SK-N-SH (cell line): Measurements from ENCODE around the gene UVRAG. TPM values are rescaled to one million over a fixed set of nuclear protein-coding genes. Genes with fewer than 3 reads are reported as not detected.

Source experiments
- CTCF ChIA-PET: fragments of 300-600, 350-600 bp; formaldehyde crosslinking; extraction: SDS; loops from one replicate; lab custom pipeline; 2021; lab: Yijun Ruan, JAX
- POLR2A ChIA-PET: fragments of 350-600 bp; sonication (Branson Sonifier 250); formaldehyde crosslinking; extraction: SDS; loops from one replicate; lab custom pipeline; 2020; ENCODE audit warnings: antibody characterized with exemption, inconsistent platforms; lab: Yijun Ruan, JAX
- DNase-seq: peaks from one replicate; pipeline ENCODE4 v3.0.0; 2012
- H2AFZ ChIP-seq: fragments of 200-600 bp; sonication (generic); 2 replicates; pipeline ENCODE4 v1.8.1; 2016; ENCODE audit warnings: antibody characterized with exemption, mild to moderate bottlenecking, low read depth
- H3F3A ChIP-seq: fragments of 200-600 bp; sonication (generic); replicated peaks from 2 replicates; pipeline ENCODE3; 2016; ENCODE audit warnings: antibody characterized with exemption, mild to moderate bottlenecking; ENCODE audit not compliant: insufficient read depth
- H3K27ac ChIP-seq, 2 experiments: fragments of 200-500 bp in 1 of 2; fragments of 200-600 bp in 1 of 2; sonication (Bioruptor generic) in 1 of 2; sonication (generic), shearing (Covaris generic) in 1 of 2; 2 replicates each; pipeline versions ENCODE4 v1.5.1 to v1.6.1; 2014 to 2016; ENCODE audit warnings: low read depth in 2 of 2, inconsistent platforms in 1 of 2, low read length in 1 of 2, mild to moderate bottlenecking in 1 of 2, mixed read lengths in 1 of 2
- H3K27me3 ChIP-seq: fragments of 200-600 bp; sonication (generic), shearing (Covaris generic); 2 replicates; pipeline ENCODE4 v1.6.1; 2016; ENCODE audit warnings: mixed run types; ENCODE audit not compliant: insufficient read depth
- H3K36me3 ChIP-seq, 2 experiments: fragments of 200-500 bp in 1 of 2; fragments of 200-600 bp in 1 of 2; sonication (Bioruptor generic) in 1 of 2; sonication (generic) in 1 of 2; replicated peaks in 1 of 2; 2 replicates each; pipeline versions ENCODE3 to v1.5.1; 2014 to 2016; ENCODE audit warnings: low read length in 1 of 2, mild to moderate bottlenecking in 1 of 2; ENCODE audit not compliant: insufficient read depth in 2 of 2, control insufficient read depth in 1 of 2
- H3K4me1 ChIP-seq, 2 experiments: fragments of 200-500 bp in 1 of 2; fragments of 200-600 bp in 1 of 2; sonication (Bioruptor generic) in 1 of 2; sonication (generic), shearing (Covaris generic) in 1 of 2; 2 replicates each; pipeline versions ENCODE4 v1.5.1 to v1.6.1; 2014 to 2016; ENCODE audit warnings: low read depth in 1 of 2, low read length in 1 of 2, mixed run types in 1 of 2; ENCODE audit not compliant: insufficient read depth in 2 of 2, control insufficient read depth in 1 of 2
- H3K4me2 ChIP-seq: fragments of 200-600 bp; sonication (generic), shearing (Covaris generic); 2 replicates; pipeline ENCODE4 v1.6.1; 2017; ENCODE audit warnings: mixed run types
- H3K4me3 ChIP-seq, 2 experiments: fragments of 200-500 bp in 1 of 2; fragments of 200-600 bp in 1 of 2; sonication (Bioruptor generic) in 1 of 2; sonication (generic), shearing (Covaris generic) in 1 of 2; 2 replicates each; pipeline versions ENCODE4 v1.5.1 to v1.8.1; 2014 to 2016; ENCODE audit warnings: low read depth in 2 of 2, inconsistent platforms in 1 of 2, low read length in 1 of 2, mild to moderate bottlenecking in 1 of 2, mixed read lengths in 1 of 2, moderate library complexity in 1 of 2
- H3K79me2 ChIP-seq: fragments of 200-600 bp; sonication (generic); 2 replicates; pipeline ENCODE4 v1.8.1; 2017; ENCODE audit warnings: mild to moderate bottlenecking; ENCODE audit not compliant: insufficient read depth
- H3K9ac ChIP-seq: fragments of 200-600 bp; sonication (generic); 2 replicates; pipeline ENCODE4 v1.6.1; 2017; ENCODE audit warnings: mixed run types
- H3K9me2 ChIP-seq: fragments of 200-600 bp; sonication (generic); 2 replicates; pipeline ENCODE4 v1.6.1; 2017; ENCODE audit warnings: mixed run types
- H3K9me3 ChIP-seq: fragments of 200-600 bp; sonication (generic); 2 replicates; pipeline ENCODE4 v1.6.1; 2017; ENCODE audit warnings: mixed run types, mild to moderate bottlenecking, moderate library complexity
- H4K20me1 ChIP-seq: fragments of 200-600 bp; sonication (generic); 2 replicates; pipeline ENCODE4 v1.6.1; 2017; ENCODE audit warnings: mild to moderate bottlenecking, mixed run types; ENCODE audit not compliant: insufficient read depth
- EP300 ChIP-seq, 2 experiments: IDR thresholded peaks; 2 replicates each; pipeline versions ENCODE4 v1.4.0 to v1.6.1; 2012; ENCODE audit warnings: borderline replicate concordance in 1 of 2, low read depth in 1 of 2, low read length in 1 of 2
- EZH2phosphoT487 ChIP-seq: fragments of 200-600 bp; sonication (generic); IDR thresholded peaks from 2 replicates; pipeline ENCODE4 v1.6.1; 2017; ENCODE audit warnings: low read depth, mixed run types, mild to moderate bottlenecking, antibody characterized with exemption, moderate library complexity, borderline replicate concordance
- FOSL2 ChIP-seq: IDR thresholded peaks from 2 replicates; pipeline ENCODE4 v1.4.0; 2012; ENCODE audit warnings: low read depth, mild to moderate bottlenecking, moderate library complexity, borderline replicate concordance
- GABPA ChIP-seq: IDR thresholded peaks from 2 replicates; pipeline ENCODE4 v1.4.0; 2012; ENCODE audit warnings: low read depth, mild to moderate bottlenecking
- GATA2 ChIP-seq: sonication (generic); formaldehyde crosslinking; IDR thresholded peaks from 2 replicates; pipeline ENCODE4 v1.5.0; 2020; ENCODE audit warnings: mild to moderate bottlenecking, missing genetic modification reagents
- JUND ChIP-seq: IDR thresholded peaks from 2 replicates; pipeline ENCODE4 v1.4.0; 2012
- MEF2A ChIP-seq: IDR thresholded peaks from 2 replicates; pipeline ENCODE4 v1.4.0; 2012; ENCODE audit warnings: low read depth, borderline replicate concordance
- MXI1 ChIP-seq: IDR thresholded peaks from 2 replicates; pipeline ENCODE4 v1.6.1; 2012; ENCODE audit warnings: mild to moderate bottlenecking, low read depth, low read length, improper control_type of control experiment
- NRF1 ChIP-seq: IDR thresholded peaks from 2 replicates; pipeline ENCODE4 v1.6.1; 2012; ENCODE audit warnings: low read depth, mild to moderate bottlenecking, low read length
- POLR2AphosphoS5 ChIP-seq: IDR thresholded peaks from 2 replicates; pipeline ENCODE4 v1.6.1; 2012; ENCODE audit warnings: low read depth, low read length
- RCOR1 ChIP-seq: fragments of 150-350 bp; IDR thresholded peaks from 2 replicates; pipeline ENCODE4 v1.6.1; 2017; ENCODE audit warnings: antibody characterized with exemption, low read length
- RXRA ChIP-seq: IDR thresholded peaks from 2 replicates; pipeline ENCODE4 v1.4.0; 2012; ENCODE audit warnings: low read depth, mild to moderate bottlenecking, borderline replicate concordance
- SMC3 ChIP-seq: IDR thresholded peaks from 2 replicates; pipeline ENCODE4 v1.6.1; 2012; ENCODE audit warnings: low read depth, low read length, improper control_type of control experiment
- TAF1 ChIP-seq: IDR thresholded peaks from 2 replicates; pipeline ENCODE4 v1.6.1; 2012; ENCODE audit warnings: low read depth, mild to moderate bottlenecking, low read length, moderate library complexity, borderline replicate concordance
- TCF12 ChIP-seq: IDR thresholded peaks from 2 replicates; pipeline ENCODE4 v1.4.0; 2012
- YY1 ChIP-seq: IDR thresholded peaks from 2 replicates; pipeline ENCODE4 v1.4.0; 2012; ENCODE audit warnings: low read depth, mild to moderate bottlenecking
- WGBS: methylation state at CpG from one replicate; pipeline ENCODE4 v1.1.6; 2017; ENCODE audit warnings: low lambda C conversion rate; 5-methylcytosine and 5-hydroxymethylcytosine counted together
- polyA plus RNA-seq, 3 experiments: library from polyadenylated mRNA; depleted of rRNA; stranded (reverse); fragments of >200 nt; gene quantifications; 2 replicates each; pipeline ENCODE4 v1.2.3, GENCODE V29; 2012
- TF ChIP-seq, protein P1 (sequence below): IDR thresholded peaks from 2 replicates; pipeline ENCODE4 v1.4.0; 2012; ENCODE audit warnings: low read depth, borderline replicate concordance
- TF ChIP-seq, protein P2 (sequence below): IDR thresholded peaks from 2 replicates; pipeline ENCODE4 v1.4.0; 2012; ENCODE audit warnings: low read depth
- TF ChIP-seq, protein P3 (sequence below): IDR thresholded peaks from 2 replicates; pipeline ENCODE4 v1.4.0; 2012; ENCODE audit warnings: low read depth, borderline replicate concordance
- TF ChIP-seq, protein P4 (sequence below): fragments of 150-350 bp; IDR thresholded peaks from 2 replicates; pipeline ENCODE4 v1.6.1; 2016; ENCODE audit warnings: mild to moderate bottlenecking, low read depth, low read length
- TF ChIP-seq, protein P5 (sequence below): IDR thresholded peaks from 2 replicates; pipeline ENCODE4 v1.6.1; 2012; ENCODE audit warnings: mild to moderate bottlenecking, low read depth, low read length, moderate library complexity

Gene UVRAG
- polyA plus RNA-seq, 1 of the 3 experiments (the other 2 are of a cell fraction), result 5.8 TPM

DNA sequence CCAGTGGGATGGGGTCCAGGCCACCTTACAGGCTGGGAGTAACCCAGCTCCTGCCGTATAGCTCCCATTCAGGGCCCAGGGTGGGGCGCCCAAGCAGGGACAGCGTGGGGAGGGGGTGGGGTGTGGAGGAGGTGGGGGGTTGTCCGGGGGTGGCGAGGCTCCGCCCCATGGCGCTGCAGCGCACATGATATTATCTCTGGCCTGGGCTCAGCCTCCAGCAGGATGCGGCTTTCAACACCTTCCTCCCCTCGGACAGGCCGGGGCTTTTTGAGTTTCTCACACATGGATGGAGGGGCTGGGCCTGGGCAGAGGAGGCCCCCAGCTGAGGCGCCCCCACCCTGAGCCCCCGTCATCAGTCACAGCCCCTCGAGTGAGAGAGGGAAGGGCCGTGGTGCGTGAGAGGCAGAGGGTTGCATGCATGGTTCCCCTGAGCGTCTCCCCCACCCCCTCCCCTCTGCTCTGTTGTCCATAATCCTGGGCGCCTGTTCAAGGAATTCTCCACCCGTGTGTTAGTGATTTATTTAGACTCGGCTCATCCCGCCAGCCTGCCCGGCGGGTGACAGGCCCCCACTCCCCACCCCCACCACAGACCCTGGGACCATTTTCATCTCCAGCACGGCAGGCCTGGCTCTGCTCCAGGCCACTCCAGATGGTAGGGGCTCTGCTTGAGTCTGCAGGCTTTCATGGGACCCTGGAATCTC lies 346.4 kb downstream of the UVRAG start (continued):
- TF ChIP-seq, protein P1, sequence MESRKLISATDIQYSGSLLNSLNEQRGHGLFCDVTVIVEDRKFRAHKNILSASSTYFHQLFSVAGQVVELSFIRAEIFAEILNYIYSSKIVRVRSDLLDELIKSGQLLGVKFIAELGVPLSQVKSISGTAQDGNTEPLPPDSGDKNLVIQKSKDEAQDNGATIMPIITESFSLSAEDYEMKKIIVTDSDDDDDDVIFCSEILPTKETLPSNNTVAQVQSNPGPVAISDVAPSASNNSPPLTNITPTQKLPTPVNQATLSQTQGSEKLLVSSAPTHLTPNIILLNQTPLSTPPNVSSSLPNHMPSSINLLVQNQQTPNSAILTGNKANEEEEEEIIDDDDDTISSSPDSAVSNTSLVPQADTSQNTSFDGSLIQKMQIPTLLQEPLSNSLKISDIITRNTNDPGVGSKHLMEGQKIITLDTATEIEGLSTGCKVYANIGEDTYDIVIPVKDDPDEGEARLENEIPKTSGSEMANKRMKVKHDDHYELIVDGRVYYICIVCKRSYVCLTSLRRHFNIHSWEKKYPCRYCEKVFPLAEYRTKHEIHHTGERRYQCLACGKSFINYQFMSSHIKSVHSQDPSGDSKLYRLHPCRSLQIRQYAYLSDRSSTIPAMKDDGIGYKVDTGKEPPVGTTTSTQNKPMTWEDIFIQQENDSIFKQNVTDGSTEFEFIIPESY, result no peak

DNA sequence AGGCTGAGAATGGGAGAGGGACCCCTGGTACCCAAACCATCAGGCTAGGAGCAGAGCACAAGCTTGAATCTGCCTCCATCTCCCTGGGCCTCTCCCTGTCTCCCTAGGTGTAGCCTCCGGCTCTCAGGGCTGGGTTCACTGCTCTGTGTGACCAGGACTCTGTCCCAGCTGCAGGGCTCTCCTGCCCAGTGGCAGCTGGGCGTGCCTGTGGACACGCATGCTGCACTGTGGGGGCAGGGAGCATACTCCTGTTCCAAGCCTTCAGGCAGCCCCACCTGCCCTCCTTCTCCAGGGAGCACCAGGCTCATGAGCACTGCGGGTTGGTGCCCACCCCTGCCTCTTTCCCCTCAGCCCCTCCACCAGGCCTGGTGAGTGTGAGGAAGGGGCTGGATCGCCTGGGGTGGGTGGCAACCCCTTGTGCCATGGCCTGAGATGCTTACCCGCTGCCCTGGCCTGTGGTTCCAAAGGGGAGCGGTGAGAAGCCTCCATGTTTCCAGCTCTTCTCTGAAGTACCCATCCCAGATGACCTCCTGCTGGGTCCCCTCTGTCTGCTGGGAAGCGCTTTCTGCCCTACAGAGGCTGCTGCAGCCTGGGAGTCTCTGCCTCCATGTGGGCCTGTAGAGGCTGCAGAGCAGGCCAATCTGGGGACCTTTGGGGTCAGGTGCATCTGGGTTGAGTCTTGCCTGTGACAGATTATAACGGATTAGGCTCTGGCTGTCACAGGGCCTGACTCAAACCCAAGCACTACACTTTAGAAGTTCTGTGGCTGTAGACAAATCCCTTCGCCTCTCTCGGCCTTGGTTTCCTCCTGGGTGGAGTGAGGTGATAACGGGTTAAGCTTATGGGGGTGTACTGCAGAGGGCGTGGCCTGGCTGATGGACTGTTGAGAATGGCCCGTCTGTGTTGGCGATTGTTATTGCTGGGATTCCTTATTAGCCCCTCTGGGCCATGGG lies 347.6 kb downstream of the UVRAG start:
- Histone ChIP-seq H3K4me2 (no peak overlapping the region), H3F3A (no peaks in the 10 kb centered on the region), H3K9me3 (no peaks in the 10 kb centered on the region), H3K4me3 (no peak overlapping the region), H3K36me3 (no peaks in the 10 kb centered on the region), H3K27ac (no peak overlapping the region), H2AFZ (no peak overlapping the region), H3K27me3 (no peaks in the 10 kb centered on the region), H4K20me1 (no peaks in the 10 kb centered on the region), H3K9me2 (no peaks in the 10 kb centered on the region), H3K9ac (no peak overlapping the region), H3K79me2 (no peaks in the 10 kb centered on the region), H3K4me1 (peaks cover 0 to 36% of the 10 kb centered on the region in 2 experiments; a peak in 2 of 4 replicates)
- POLR2A ChIA-PET, result no interaction called here
- 86% methylated on average over 6 of the region's 15 CpGs for WGBS
- TF ChIP-seq, protein P2, sequence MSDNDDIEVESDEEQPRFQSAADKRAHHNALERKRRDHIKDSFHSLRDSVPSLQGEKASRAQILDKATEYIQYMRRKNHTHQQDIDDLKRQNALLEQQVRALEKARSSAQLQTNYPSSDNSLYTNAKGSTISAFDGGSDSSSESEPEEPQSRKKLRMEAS, result no peak
- TF ChIP-seq NRF1 (no peak), EP300 (IDR thresholded peaks at IDR 0.05; ENCODE audit: borderline replicate concordance in 1 of 2, low read depth in 1 of 2, low read length in 1 of 2) (no peak), FOSL2 (no peak), EZH2phosphoT487 (no peak), YY1 (no peak), RCOR1 (no peak), GABPA (no peak), GATA2 (CRISPR knock-in tag) (no peak), MXI1 (no peak), POLR2AphosphoS5 (no peak), TAF1 (no peak), JUND (no peak), SMC3 (no peak), RXRA (no peak), TCF12 (no peak), MEF2A (no peak)
- TF ChIP-seq, protein P3, sequence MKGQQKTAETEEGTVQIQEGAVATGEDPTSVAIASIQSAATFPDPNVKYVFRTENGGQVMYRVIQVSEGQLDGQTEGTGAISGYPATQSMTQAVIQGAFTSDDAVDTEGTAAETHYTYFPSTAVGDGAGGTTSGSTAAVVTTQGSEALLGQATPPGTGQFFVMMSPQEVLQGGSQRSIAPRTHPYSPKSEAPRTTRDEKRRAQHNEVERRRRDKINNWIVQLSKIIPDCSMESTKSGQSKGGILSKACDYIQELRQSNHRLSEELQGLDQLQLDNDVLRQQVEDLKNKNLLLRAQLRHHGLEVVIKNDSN, result no peak
- TF ChIP-seq, protein P4, sequence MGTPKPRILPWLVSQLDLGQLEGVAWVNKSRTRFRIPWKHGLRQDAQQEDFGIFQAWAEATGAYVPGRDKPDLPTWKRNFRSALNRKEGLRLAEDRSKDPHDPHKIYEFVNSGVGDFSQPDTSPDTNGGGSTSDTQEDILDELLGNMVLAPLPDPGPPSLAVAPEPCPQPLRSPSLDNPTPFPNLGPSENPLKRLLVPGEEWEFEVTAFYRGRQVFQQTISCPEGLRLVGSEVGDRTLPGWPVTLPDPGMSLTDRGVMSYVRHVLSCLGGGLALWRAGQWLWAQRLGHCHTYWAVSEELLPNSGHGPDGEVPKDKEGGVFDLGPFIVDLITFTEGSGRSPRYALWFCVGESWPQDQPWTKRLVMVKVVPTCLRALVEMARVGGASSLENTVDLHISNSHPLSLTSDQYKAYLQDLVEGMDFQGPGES, result no peak
- TF ChIP-seq, protein P5, sequence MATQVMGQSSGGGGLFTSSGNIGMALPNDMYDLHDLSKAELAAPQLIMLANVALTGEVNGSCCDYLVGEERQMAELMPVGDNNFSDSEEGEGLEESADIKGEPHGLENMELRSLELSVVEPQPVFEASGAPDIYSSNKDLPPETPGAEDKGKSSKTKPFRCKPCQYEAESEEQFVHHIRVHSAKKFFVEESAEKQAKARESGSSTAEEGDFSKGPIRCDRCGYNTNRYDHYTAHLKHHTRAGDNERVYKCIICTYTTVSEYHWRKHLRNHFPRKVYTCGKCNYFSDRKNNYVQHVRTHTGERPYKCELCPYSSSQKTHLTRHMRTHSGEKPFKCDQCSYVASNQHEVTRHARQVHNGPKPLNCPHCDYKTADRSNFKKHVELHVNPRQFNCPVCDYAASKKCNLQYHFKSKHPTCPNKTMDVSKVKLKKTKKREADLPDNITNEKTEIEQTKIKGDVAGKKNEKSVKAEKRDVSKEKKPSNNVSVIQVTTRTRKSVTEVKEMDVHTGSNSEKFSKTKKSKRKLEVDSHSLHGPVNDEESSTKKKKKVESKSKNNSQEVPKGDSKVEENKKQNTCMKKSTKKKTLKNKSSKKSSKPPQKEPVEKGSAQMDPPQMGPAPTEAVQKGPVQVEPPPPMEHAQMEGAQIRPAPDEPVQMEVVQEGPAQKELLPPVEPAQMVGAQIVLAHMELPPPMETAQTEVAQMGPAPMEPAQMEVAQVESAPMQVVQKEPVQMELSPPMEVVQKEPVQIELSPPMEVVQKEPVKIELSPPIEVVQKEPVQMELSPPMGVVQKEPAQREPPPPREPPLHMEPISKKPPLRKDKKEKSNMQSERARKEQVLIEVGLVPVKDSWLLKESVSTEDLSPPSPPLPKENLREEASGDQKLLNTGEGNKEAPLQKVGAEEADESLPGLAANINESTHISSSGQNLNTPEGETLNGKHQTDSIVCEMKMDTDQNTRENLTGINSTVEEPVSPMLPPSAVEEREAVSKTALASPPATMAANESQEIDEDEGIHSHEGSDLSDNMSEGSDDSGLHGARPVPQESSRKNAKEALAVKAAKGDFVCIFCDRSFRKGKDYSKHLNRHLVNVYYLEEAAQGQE, result no peak
- no peak for DNase-seq
- CTCF ChIA-PET, result interaction anchor here (1.2 kb wide), 1 partner anchor 45 kb away, joined by 8 read pairs; no protein-coding TSS in a partner anchor
